SK-N-SH treated with all-trans-retinoic acid at 6 μM for 48 hours (cell line): ENCODE results near the gene MAST4.

ENCODE experiments used
- ATAC-seq: fragments of 200-7000 bp; cut with Tn5 transposase; 3 replicates; pipeline ENCODE4 v1.9.1; 2020; ENCODE audit warnings: mild to moderate bottlenecking, moderate library complexity
- BACH2 ChIP-seq: fragments of 250-450 bp; sonication (Bioruptor Pico); IDR thresholded peaks from 2 replicates; pipeline ENCODE4 v1.9.0; 2021; ENCODE audit warnings: mild to moderate bottlenecking, borderline replicate concordance
- CREB5 ChIP-seq: fragments of 250-450 bp; sonication (Bioruptor Pico); IDR thresholded peaks from 2 replicates; pipeline ENCODE4 v1.5.1; 2020; ENCODE audit warnings: low read depth, mild to moderate bottlenecking, moderate library complexity
- CSRNP3 ChIP-seq: fragments of 250-450 bp; sonication (Bioruptor Pico); IDR thresholded peaks from 2 replicates; pipeline ENCODE4 v1.5.1; 2021; ENCODE audit warnings: mild to moderate bottlenecking, moderate library complexity
- ESRRG ChIP-seq: fragments of 250-450 bp; sonication (Bioruptor Pico); IDR thresholded peaks from 2 replicates; pipeline ENCODE4 v1.6.1; 2021; ENCODE audit warnings: mild to moderate bottlenecking
- ISL1 ChIP-seq: fragments of 250-450 bp; sonication (Bioruptor Pico); IDR thresholded peaks from 2 replicates; pipeline ENCODE4 v2.1.2; 2022; ENCODE audit warnings: mild to moderate bottlenecking, moderate library complexity
- PATZ1 ChIP-seq: fragments of 250-450 bp; sonication (Bioruptor Pico); IDR thresholded peaks from 2 replicates; pipeline ENCODE4 v1.8.0; 2020; ENCODE audit warnings: mild to moderate bottlenecking, moderate library complexity, borderline replicate concordance
- POU6F1 ChIP-seq: fragments of 250-450 bp; sonication (Bioruptor Pico); IDR thresholded peaks from 2 replicates; pipeline ENCODE4 v1.8.0; 2021; ENCODE audit warnings: low read depth, mild to moderate bottlenecking, moderate library complexity, borderline replicate concordance
- RARB ChIP-seq: fragments of 250-450 bp; sonication (Bioruptor Pico); IDR thresholded peaks from 2 replicates; pipeline ENCODE4 v1.8.0; 2021; ENCODE audit warnings: mild to moderate bottlenecking, moderate library complexity
- SNAI2 ChIP-seq: fragments of 250-450 bp; sonication (Bioruptor Pico); IDR thresholded peaks from 2 replicates; pipeline ENCODE4 v1.5.0; 2020; ENCODE audit warnings: mild to moderate bottlenecking, moderate library complexity
- TCF4 ChIP-seq: fragments of 250-450 bp; sonication (Bioruptor Pico); IDR thresholded peaks from 2 replicates; pipeline ENCODE4 v1.8.0; 2021; ENCODE audit warnings: mild to moderate bottlenecking, moderate library complexity, borderline replicate concordance
- TOX ChIP-seq: fragments of 250-450 bp; sonication (Bioruptor Pico); IDR thresholded peaks from 2 replicates; pipeline ENCODE4 v1.8.0; 2021; ENCODE audit warnings: mild to moderate bottlenecking, moderate library complexity, borderline replicate concordance
- TSHZ2 ChIP-seq: fragments of 250-450 bp; sonication (Bioruptor Pico); IDR thresholded peaks from 2 replicates; pipeline ENCODE4 v1.5.0; 2020; ENCODE audit warnings: mild to moderate bottlenecking, moderate library complexity
- ZFP3 ChIP-seq: fragments of 250-450 bp; sonication (Bioruptor Pico); IDR thresholded peaks from 2 replicates; pipeline ENCODE4 v1.5.0; 2020; ENCODE audit warnings: mild to moderate bottlenecking, moderate library complexity
- ZFP30 ChIP-seq: fragments of 450-650 bp; formaldehyde crosslinking; IDR thresholded peaks from 2 replicates; pipeline ENCODE4 v1.5.0; 2022; ENCODE audit warnings: mild to moderate bottlenecking, moderate library complexity
- ZNF565 ChIP-seq: fragments of 450-650 bp; formaldehyde crosslinking; conservative IDR thresholded peaks from 2 replicates; pipeline ENCODE4 v1.5.0; 2020; ENCODE audit warnings: low read depth, mild to moderate bottlenecking, moderate library complexity
- ZNF8 ChIP-seq: fragments of 450-650 bp; formaldehyde crosslinking; IDR thresholded peaks from 2 replicates; pipeline ENCODE4 v1.5.0; 2020; ENCODE audit warnings: mild to moderate bottlenecking, moderate library complexity

The MAST4 gene

GRCh38 chr5:67058998-67059743 lies 463.0 kb downstream of the MAST4 start:
- TF ChIP-seq TOX (no peak), ESRRG (CRISPR knock-in tag) (no peak), ZNF565 (no peak), RARB (CRISPR knock-in tag) (no peak), ZNF8 (CRISPR knock-in tag) (no peak)
- ATAC-seq, result no peak; the same call in 2 of the 3 replicates

- ATAC-seq, result peak; percentile 46; the same call in 2 of the 3 replicates
- no peak for TF ChIP-seq SNAI2 (CRISPR knock-in tag)
- no peak for TF ChIP-seq RARB (CRISPR knock-in tag)
- no peak for TF ChIP-seq ZFP3 (CRISPR knock-in tag)
- no peak for TF ChIP-seq ZNF8 (CRISPR knock-in tag)
- TF ChIP-seq ZFP30 (CRISPR knock-in tag), result no peak
- no peak for TF ChIP-seq BACH2 (CRISPR knock-in tag)
- no peak for TF ChIP-seq ZNF565
- TF ChIP-seq PATZ1, result no peak
- no peak for TF ChIP-seq TSHZ2
Measured at GRCh38 chr5:67059744-67060490, 463.7 kb downstream of the MAST4 start.

- ATAC-seq, result no peak
- TF ChIP-seq TCF4 (CRISPR knock-in tag) (no peak), CREB5 (CRISPR knock-in tag) (no peak), POU6F1 (CRISPR knock-in tag) (no peak)
- TF ChIP-seq, all 23 proteins: peak for 0
Measured at GRCh38 chr5:67061511-67061910, 465.3 kb downstream of the MAST4 start.

- no peak for ATAC-seq
- TF ChIP-seq CSRNP3 (CRISPR knock-in tag), result no peak
- TF ChIP-seq SNAI2 (CRISPR knock-in tag), result no peak
- TF ChIP-seq CREB5 (CRISPR knock-in tag), result no peak
- TF ChIP-seq ZFP3 (CRISPR knock-in tag), result 0 out of 2 replicates have a peak, but pooled peaks have one; percentile 32
- peak; percentile 33; the same call in 1 of the 2 replicates for TF ChIP-seq ISL1 (CRISPR knock-in tag)
Measured at GRCh38 chr5:67063055-67063454, 466.9 kb downstream of the MAST4 start.
